Stimulated activated CD8-positive, alpha-beta memory T cell treated with anti-CD3 and anti-CD28 coated beads, Interleukin-12 subunit alpha, Interleukin-12 subunit beta, amount 100 ng/mL, for 24 hours (primary cell): ENCODE measurements around the gene MYO9A.
"Not testable (repeated sequence)": the region's sequence is repeated elsewhere in the genome, so short reads cannot be mapped to it uniquely, and the experiment has no call there.

ENCODE experiments used
- DNase-seq: peaks from one replicate; pipeline ENCODE4 v3.0.0-alpha.2; 2020; ENCODE audit errors: extremely low read depth

MYO9A gene

DNA sequence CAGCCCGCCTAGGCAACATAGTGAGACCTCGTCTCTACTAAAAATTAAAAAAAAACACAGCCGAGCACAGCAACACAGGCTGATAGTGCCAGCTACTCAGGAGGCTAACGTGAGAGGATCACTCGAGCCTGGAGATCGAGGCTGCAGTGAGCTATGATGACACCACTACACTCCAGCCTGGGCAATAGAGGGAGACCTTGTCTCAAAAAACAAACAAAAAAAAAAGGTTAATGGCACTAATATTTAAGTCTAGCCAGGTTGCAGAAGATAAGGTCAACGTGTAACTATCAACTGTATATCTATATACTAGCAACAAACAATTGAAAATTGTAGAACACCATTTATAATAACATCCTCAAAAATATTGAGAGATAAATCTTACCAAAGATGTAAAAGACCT is 75.1 kb downstream of the MYO9A start:
- no peak for DNase-seq

DNA sequence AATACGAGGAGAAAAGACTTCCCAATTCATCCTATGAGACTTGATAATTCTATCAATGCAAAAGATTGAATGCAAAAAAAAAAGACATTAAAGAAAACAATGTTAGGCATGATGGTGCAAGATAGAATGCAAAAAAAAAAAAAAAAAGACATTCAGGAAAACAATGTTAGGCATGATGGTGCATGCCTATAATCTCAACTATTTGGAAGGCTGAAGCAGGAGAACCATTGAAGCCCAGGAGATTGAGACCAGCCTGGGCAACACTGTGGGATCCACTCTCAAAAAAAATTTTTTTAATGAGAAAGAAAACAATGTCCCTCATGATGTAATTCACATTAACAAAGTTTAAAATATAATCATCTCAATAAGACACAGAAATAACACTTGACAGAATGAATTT is 75.9 kb downstream of the MYO9A start:
- no peak for DNase-seq

DNA sequence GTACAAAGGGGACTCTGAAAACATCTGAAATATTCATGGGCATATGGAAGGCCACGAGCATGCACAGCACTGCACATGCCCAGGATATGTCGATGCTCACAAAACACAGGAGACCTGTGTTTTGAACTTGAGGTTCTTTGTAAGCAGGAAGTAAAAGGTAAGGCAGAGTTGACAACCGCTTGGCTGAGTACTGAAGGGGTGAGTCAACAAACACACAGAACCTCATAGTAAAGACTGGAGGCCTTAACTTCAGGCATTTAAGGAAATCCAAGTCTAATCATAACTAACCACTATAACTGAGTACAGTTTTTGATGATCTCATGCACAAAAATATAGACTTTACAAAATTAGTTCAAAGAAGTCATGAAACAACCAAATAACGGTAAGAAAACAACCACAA is 80.6 kb downstream of the MYO9A start:
- no peak for DNase-seq

DNA sequence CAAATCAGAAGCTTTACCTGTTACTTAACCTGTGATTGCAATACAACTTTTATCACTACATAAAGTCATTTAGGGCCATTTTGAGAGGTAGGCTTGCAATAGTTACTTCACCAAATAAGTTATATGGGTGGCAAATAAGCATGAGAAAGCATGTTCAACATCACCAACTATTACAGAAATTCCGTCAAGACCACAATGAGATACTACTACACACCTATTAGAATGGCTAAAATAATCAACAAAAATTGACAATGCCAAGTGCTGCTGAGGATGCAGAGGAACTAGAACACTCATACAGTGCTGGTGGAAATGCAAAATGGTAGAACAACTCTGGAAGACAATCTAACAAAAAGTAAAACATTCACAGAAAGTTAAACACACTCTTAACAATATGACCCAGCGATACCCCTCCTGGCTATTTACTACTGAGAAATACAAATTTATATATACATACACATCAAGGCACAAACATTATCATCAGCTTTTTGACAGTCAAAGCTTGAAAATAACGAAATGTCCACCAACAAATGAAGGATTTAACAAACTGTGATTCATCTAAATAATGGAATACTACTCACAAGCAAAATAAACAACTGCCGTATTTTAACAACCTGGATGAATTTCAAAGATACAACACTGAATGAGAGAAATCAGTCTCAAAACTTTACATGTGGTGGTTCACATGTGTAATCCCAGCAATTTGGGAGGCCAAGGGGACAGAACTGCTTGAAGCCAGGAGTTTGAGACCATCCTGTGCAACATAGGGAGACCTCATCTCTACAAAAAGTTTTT is 82.9 kb downstream of the MYO9A start:
- no peak for DNase-seq

DNA sequence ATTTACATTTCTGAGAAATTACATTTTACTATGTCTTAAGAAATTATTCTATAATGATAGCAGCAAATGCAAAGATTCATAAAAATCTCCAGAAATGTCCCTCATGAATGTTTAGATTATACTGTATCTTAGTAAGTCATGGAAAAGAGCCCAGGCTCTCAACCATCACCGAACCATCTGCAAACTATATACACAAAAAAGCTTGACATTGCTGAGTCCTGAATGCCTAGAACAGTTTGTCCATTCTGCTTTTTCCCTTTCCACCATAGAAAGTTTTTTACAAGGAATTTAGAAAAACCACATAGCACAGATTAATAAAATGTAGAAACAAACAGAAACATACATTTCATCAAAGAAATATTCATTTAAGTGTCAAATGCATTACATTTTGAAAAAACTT is 83.6 kb downstream of the MYO9A start:
- no peak for DNase-seq

DNA sequence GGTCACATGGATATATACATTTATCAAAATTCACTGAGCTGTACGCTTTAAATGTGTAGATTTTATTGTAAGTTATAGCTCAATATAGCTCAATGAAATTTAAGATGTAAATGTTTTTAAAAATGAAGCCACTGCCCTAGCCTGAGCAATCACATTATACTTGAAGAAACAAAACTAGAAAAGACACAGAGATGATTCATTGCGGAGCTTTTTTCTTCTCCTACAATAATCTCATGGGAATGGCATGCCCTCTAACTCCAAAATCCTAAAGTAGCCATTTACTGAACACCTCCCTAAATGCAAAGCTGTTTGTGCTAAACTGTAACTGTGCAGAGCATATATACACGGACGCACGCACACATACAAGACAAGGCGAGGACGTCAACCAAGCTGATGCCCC is 84.2 kb downstream of the MYO9A start:
- DNase-seq = no peak

DNA sequence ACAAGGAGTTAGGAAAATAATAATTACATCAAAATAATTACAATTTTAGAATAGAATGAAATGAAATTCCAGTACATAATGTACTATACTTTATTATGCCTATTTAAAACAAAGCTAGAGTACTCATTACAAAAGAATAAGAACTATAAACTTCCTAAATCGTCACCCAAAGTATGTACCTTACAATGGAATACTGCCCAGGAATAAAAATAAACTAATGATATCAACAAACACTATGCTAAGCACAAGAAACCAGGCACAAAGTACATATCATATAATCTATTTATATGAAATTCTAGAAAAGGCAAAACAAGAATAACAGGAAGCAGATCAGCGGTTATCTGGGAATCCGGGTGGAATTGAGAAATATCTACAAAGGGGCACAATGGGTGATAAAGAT is 84.7 kb downstream of the MYO9A start:
- no peak for DNase-seq

DNA sequence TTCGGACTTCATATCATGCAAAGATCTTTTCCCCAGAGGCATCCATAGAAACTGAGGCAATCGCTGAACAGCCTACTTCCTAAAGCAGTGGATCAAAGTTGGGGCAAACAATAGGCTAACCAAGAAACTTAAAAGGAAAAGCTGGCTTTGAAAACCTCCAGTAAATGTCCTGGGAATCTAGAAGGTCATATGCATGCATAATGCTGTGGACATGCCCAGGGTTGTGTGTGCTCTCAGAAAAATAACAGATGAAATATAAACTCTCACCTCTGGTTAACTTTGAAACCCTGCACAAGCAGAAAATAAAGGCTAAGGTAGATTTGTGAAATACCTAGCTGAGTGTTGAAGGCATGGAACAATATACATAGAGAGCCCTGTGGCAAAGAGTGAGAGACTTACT is 96.3 kb downstream of the MYO9A start:
- no peak for DNase-seq

DNA sequence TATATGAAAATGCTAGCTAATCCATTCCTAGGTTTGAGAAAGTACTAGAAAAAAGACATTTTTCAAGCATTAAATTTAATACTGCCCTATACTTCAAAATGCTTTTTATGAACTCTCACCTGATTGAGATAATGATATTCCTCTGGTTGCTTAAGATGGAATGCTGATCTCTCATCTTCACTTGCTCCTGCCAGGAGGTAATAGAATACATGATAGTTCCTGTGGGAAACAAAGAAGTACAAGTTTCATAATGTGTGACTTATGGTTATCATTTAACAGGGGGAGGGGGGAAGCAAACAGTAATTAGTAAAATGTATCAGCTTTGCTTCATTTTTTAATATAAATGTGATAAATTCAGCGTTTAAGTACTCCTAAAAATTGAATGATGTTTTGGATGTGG is 97.2 kb downstream of the MYO9A start:
- DNase-seq = no peak

DNA sequence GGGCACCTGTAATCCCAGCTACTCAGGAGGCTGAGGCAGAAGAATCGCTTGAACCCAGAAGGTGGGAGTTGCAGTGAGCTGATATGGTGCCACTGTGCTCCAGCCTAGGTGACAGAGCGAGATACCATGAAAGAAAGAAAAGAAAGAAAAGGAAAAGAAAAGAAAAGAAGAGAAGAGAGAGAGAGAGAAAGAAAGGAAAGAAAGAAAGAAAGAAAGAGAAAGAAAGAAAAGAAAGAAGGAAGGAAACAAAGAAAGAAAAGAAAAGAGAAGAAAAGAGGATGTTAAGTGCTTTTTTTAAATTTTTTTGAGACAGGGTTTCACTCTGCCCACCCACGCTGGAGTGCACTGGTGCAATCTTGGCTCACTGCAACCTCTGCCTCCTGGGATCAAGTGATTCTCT is 103.4 kb downstream of the MYO9A start:
- not testable (repeated sequence) for DNase-seq

DNA sequence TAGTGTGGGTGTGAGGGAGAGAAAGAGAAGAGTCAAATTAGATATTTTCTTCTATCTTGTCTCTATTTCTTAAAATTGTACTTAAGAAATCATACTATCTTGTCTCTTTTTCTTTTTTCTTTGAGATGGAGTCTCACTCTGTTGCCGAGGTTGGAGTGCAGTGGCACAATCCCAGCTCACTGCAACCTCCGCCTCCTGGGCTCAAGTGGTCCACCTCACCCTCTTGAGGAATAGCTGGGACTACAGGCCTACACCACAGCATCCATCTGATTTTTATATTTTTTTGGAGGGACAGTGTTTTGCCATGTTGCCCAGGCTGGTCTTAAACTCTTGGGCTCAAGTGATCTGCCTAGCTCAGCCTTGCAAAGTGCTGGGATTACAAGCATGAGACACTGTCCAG is 104.2 kb downstream of the MYO9A start:
- DNase-seq = no peak

DNA sequence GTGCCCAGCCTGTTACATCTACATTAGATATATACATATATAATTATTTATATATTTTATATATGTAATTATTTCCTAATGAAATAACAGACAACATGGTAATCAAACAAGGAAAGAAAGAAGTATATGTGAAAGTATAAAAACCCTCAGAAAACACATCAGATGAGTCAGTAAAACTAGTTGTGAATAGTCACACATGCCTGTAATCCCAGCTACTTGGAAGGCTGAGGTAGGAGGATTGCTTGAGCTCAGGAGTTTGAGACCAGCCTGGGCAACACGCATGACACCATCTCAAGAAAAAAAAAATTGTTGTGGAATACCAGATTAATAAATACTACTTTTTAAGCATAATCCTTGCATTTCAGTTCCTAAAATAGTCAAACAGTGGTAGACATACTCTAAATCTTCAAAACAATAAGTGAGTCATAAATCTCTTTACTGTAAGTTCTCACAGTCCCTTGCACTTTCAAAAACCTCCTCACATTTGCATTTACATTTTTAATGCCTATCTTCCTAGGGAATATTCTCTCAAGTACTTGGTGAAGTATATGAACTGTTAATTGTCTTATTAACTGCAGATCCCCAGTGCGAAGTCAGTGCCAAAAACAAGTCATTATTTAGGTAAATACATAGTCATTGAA is 106.5 kb downstream of the MYO9A start:
- DNase-seq = no peak

DNA sequence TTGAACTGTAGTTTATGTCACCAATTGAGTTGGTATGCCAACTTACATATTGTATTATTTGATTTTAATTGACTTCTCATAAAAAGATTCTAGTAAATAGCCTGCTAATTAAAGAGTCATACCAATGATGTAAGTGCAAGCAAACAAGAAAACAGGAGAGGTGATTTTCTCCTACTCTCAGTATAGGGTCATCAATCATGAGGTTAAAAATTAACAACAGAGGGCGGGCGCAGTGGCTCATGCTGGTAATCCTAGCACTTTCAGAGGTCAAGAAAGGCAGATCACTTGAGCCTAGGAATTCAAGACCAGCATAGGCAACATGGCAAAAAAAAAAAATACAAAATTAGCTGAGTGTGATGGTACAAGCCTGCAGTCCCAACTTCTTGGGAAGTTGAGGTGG is 108.7 kb downstream of the MYO9A start:
- DNase-seq = no peak

DNA sequence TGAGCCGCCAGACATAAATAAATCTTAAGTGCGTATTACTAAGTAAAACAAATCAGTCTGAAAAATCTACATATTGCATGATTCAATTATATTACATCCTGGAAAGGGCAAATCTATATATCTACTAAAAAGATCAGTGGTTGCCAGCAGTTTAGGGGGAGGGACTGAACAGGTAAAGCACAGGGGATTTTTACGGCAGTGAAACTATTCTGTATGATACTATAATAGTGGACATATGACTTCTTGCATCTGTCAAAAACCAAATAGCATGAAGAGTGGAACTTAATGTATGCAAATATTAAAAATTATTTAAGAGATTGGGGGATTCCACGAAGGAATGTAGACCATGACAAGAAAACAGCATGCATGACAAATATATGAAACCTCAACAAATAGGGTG is 111.6 kb downstream of the MYO9A start:
- DNase-seq = no peak

DNA sequence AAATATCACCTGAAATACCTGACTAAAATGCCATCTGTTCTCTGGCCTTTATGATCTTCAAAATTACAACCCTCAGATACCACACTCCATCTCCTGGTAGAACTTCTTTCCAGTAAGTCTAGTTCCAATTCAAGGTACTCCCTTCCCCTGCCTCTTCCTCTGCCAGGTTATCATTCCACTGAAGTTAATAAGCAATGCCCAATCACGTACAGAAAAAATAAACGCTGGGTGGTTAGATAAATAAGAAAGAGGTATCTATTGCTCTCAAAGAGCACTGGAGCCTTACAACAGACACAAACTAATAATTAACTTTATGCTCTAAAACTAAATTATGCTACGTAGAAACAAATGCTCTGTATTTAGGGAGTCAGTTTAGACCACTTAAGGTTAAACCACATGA is 112.5 kb downstream of the MYO9A start:
- DNase-seq = no peak

DNA sequence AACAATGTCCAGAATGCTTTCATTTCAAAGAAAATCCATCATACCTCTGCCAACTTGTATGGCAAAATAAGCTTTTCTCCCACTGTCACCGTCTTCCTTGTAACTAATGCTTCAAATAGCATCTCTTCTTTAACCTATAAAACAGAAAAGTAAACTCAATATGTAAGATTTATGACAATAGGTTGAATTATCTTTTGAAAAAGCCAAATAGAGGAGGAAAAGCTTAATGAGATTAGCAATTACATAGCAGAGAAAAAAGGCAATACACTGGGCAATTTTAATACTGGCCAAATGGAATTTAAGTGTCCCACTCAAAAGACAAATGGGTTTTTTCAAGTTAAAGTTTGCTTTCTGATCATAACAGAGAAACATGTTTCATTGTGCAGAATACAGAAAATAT is 118.1 kb downstream of the MYO9A start:
- DNase-seq = no peak

DNA sequence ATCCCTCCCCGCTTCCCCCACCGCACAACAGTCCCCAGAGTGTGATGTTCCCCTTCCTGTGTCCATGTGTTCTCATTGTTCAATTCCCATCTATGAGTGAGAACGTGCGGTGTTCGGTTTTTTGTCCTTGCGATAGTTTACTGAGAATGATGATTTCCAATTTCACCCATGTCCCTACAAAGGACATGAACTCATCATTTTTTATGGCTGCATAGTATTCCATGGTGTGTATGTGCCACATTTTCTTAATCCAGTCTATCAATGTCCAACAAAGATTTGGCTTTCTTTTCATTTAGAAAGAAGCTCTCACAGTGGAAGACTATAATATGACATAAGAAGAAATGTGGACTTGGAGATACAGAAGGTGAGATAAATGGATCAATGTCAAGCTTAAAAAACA is 119.2 kb downstream of the MYO9A start:
- DNase-seq = not testable (repeated sequence)

DNA sequence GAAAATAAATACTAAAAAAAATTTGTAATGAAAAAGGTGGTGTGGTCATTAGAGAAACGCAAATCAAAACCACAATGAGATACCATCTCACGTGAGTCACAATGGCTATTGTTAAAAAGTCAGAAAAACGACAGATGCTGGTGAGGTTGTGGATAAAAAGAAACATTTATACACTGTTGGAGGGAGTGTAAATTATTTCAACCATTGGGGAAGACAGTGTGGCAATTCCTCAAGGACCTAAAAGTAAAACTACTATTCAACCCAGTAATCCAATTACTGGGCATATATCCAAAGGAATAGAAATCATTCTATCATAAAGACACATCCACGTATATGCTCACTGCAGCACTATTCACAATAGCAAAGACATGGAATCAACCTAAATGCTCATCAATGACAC is 120.3 kb downstream of the MYO9A start:
- no peak for DNase-seq

DNA sequence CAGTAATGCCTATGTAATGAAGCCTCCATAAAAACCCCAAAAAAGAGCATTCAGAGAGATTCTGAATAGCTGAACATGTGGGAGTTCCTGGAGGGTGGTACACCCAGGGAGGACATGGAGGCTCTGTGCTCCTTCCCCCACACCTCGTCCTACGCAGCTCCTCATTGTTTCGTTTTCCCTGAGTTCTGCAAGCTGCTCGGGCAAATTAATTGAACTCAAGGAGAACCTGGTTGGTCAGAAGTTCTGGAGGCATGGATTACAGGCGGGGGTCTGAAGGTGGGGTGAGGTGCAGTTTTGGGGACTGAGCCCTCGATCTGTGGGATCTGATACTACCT is 142.2 kb downstream of the MYO9A start:
- DNase-seq = no peak

DNA sequence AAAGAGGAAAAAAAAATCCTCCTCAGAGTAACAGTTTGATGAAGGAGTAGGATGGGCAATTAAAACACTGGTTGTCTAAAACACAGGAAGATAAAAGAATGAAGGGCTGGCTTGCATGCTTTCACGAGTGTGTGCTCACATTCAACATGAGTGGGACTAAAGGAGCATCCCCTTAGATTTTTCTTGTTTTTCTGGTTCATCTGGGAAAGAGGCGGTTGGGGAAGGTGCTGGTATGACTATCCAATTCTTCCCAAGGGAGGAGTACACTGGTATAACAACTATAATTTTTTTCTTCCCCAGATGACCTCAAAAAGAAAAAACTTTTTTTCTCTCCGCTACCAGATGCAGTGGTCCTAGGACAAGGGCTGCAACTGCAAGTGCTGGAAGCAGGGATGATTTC is 143.7 kb downstream of the MYO9A start:
- no peak for DNase-seq

DNA sequence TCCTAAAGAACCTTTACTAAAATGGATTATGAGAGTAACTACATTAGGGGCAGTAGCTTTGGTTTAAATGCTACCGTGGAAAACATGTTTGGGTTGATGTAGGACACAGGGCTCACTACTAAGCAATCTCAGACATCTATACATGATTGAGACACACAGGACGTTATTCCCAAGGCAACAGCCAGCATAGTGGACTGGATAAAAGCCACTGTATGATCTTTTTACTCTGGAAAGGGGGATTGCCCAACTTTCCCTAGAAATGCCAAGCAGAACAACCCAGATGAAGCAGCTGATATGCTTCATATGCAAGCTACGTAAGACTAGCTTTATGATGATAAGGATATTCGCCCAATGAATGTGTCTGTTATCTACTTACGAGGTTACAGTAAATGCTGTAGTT is 144.6 kb downstream of the MYO9A start:
- no peak for DNase-seq

DNA sequence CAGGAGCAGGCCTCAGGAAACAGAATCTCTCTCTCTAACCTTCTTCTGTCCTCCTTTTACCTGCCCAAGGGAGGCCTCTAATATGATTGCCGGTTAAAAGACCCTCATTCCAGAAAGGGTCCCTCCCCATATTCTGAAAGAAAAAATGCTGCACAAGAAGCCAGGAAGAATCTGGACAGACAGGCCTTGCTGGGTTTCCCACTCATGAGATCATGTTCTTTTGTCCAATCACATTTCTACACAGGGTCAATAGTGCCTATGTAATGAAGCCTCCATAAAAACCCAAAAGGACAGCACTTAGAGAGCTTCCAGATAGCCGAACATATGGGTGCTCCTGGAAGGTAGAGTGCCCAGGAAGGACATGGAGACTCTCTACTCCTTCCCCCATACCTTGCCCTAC is 146.0 kb downstream of the MYO9A start:
- DNase-seq = no peak

DNA sequence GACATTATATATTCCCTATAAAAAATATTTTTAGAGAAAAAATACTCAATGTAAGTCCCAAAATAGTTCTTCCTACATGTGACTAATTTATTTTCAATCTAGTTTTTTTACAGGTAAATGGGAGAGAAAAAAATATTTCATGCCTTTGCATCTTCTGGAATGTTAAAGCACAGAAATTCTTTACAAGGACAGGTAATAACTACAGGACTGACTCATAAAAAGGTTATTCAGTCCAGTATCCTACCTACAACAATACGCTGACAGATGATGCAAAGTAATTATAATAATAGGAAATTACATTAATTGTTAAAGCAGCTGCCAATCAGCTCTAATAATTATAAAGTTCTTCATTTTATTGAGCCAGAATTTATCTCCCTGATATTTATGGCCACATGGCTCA is 147.5 kb downstream of the MYO9A start:
- no peak for DNase-seq

DNA sequence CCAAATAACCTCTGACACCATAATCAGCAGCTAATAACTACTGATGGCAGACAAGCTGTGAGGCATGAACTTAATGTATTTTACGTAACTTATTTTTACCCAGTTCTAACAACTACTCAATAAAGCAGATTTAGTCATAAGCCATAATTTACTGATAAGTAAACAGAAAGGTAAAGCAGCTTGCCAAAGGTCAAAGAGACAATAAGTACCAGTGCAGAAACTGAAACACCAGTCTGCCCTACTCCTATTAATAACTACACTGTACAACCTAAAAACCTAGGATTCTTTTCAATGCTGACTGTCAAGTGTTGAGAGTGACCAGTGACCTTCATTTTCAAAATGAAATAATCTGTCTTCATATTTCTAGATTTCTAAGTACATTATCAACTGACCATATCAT is 155.4 kb downstream of the MYO9A start:
- no peak for DNase-seq
